Tibial nerve (tissue), 4 donors: ENCODE results near the gene CNPY1. TPM values are rescaled to one million over a fixed set of nuclear protein-coding genes. Genes with fewer than 3 reads are reported as not detected.

Experiments
- DNase-seq, 2 donors: peaks; one replicate each; pipeline ENCODE4 v3.0.0-alpha.2; 2019; ENCODE audit warnings: low spot score in 2 of 2
- H3K27ac ChIP-seq, 4 donors: fragments of 200-600 bp; sonication (generic) in 3 of 4; one replicate each; pipeline ENCODE4 v1.5.1; 2017 to 2019; ENCODE audit warnings: mild to moderate bottlenecking in 1 of 4
- H3K27me3 ChIP-seq, 2 donors: fragments of 200-600 bp; sonication (generic) in 1 of 2; one replicate each; pipeline versions ENCODE4 v1.5.1 to v1.6.0; 2017 to 2019
- H3K36me3 ChIP-seq, 3 donors: fragments of 200-600 bp; sonication (generic); one replicate each; pipeline ENCODE4 v1.5.1; 2018 to 2019
- H3K4me1 ChIP-seq, 4 donors: fragments of 200-600 bp; sonication (generic) in 3 of 4; one replicate each; pipeline ENCODE4 v1.5.1; 2017 to 2019
- H3K4me3 ChIP-seq, 4 donors: fragments of 200-600 bp; sonication (generic) in 3 of 4; one replicate each; pipeline ENCODE4 v1.5.1; 2017 to 2019; ENCODE audit warnings: mild to moderate bottlenecking in 1 of 4, moderate library complexity in 1 of 4
- H3K9me3 ChIP-seq, 4 donors: fragments of 200-600 bp; sonication (generic) in 3 of 4; one replicate each; pipeline ENCODE4 v1.5.1; 2017 to 2019
- EP300 ChIP-seq, 2 donors: sonication (generic); formaldehyde crosslinking; IDR thresholded peaks; one replicate each; pipeline ENCODE4 v1.6.1; 2017; ENCODE audit warnings: antibody characterized with exemption in 2 of 2, mild to moderate bottlenecking in 1 of 2
- POLR2A ChIP-seq, 2 donors: fragments of 450-650 bp; IDR thresholded peaks; one replicate each; pipeline ENCODE4 v1.6.1; 2017; ENCODE audit warnings: antibody characterized with exemption in 2 of 2, mild to moderate bottlenecking in 2 of 2, moderate library complexity in 2 of 2
- WGBS, 2 donors: methylation state at CpG; one replicate each; pipeline ENCODE4 v1.1.5; 2018; 5-methylcytosine and 5-hydroxymethylcytosine counted together
- total RNA-seq, 4 donors: library from RNA; depleted of rRNA; stranded (reverse); fragments of >200 nt; gene quantifications; one replicate each; pipeline ENCODE4 v1.1.0, GENCODE V29; 2016
- TF ChIP-seq, protein P1 (sequence below), 5 experiments: fragments of 200-600 bp in 3 of 5; fragments of 450-650 bp in 2 of 5; sonication (generic) in 3 of 5; IDR thresholded peaks; one replicate each; pipeline ENCODE4 v1.5.1; 2016 to 2019; ENCODE audit warnings: antibody characterized with exemption in 5 of 5, mild to moderate bottlenecking in 3 of 5, moderate library complexity in 2 of 5

Gene CNPY1
- total RNA-seq, 4 donors from 2014 or later, result 0.30 TPM; not detected in 3

DNA sequence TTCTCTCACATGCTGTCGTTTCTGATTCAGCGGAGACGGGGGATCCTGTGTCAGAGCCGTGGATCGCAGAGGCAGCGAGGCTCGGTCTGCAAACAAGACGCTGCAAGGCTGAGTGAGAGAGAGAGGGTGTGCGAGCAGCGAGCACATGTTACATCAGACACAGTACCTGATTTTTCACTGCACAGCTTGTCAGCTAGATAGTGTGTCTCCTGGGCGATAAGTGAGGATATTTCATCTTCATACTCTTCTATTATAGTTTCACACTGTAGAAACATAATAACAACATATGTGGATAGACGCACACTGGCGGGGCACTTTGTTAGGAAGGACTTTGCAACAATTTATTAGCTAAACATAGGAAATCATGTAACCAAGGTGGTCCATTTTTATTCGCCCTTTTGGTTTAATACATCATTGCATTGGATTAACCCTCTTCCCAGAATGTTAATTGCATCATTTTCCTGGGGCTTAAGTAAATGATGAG lies 39.5 kb downstream of the CNPY1 start:
- Histone ChIP-seq H3K36me3 (no peaks in the 10 kb centered on the region), H3K4me1 (peaks cover 0 to 14% (median 0%) of the 10 kb centered on the region in 4 donors), H3K27ac (no peak overlapping the region), H3K27me3 (peaks cover 6 to 91% of the 10 kb centered on the region in 2 donors), H3K4me3 (no peak overlapping the region), H3K9me3 (no peaks in the 10 kb centered on the region)
- TF ChIP-seq EP300 (IDR thresholded peaks at IDR 0.05) (no peak), POLR2A (IDR thresholded peaks at IDR 0.05) (no peak)
- TF ChIP-seq, protein P1, sequence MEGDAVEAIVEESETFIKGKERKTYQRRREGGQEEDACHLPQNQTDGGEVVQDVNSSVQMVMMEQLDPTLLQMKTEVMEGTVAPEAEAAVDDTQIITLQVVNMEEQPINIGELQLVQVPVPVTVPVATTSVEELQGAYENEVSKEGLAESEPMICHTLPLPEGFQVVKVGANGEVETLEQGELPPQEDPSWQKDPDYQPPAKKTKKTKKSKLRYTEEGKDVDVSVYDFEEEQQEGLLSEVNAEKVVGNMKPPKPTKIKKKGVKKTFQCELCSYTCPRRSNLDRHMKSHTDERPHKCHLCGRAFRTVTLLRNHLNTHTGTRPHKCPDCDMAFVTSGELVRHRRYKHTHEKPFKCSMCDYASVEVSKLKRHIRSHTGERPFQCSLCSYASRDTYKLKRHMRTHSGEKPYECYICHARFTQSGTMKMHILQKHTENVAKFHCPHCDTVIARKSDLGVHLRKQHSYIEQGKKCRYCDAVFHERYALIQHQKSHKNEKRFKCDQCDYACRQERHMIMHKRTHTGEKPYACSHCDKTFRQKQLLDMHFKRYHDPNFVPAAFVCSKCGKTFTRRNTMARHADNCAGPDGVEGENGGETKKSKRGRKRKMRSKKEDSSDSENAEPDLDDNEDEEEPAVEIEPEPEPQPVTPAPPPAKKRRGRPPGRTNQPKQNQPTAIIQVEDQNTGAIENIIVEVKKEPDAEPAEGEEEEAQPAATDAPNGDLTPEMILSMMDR (IDR thresholded peaks at IDR 0.05), result no peak
- DNase-seq, result no peak
- 22 to 32% methylated on average over 14 of the region's 14 CpGs for WGBS, 2 donors

DNA sequence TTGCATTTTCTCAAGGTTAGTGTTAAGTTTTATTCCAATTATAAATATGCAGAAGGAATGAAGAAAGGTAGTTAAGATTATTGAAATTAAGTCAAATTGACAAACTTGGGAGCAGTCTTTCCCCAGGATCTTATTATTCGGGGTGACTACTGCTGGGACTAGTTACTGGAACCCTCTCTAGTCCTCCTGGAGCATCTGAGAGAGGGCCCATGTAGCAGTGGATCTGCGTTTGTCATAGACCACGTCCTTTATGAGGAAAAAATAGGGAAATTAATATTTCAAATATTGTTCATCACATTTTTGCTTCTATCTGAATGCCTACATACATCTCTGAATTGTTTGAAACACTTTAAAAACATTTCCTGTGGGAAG lies 41.0 kb downstream of the CNPY1 start:
- Histone ChIP-seq H3K36me3 (no peaks in the 10 kb centered on the region), H3K27ac (no peak overlapping the region), H3K4me3 (no peak overlapping the region), H3K4me1 (peaks cover 0 to 13% (median 0%) of the 10 kb centered on the region in 4 donors), H3K27me3 (peaks cover 6 to 76% of the 10 kb centered on the region in 2 donors), H3K9me3 (no peaks in the 10 kb centered on the region)
- TF ChIP-seq POLR2A (IDR thresholded peaks at IDR 0.05), result no peak
- TF ChIP-seq, protein P1 (IDR thresholded peaks at IDR 0.05), result no peak
- TF ChIP-seq EP300 (IDR thresholded peaks at IDR 0.05), result no peak
- 39 to 52% methylated on average over 3 of the region's 3 CpGs for WGBS, 2 donors
- no peak for DNase-seq

DNA sequence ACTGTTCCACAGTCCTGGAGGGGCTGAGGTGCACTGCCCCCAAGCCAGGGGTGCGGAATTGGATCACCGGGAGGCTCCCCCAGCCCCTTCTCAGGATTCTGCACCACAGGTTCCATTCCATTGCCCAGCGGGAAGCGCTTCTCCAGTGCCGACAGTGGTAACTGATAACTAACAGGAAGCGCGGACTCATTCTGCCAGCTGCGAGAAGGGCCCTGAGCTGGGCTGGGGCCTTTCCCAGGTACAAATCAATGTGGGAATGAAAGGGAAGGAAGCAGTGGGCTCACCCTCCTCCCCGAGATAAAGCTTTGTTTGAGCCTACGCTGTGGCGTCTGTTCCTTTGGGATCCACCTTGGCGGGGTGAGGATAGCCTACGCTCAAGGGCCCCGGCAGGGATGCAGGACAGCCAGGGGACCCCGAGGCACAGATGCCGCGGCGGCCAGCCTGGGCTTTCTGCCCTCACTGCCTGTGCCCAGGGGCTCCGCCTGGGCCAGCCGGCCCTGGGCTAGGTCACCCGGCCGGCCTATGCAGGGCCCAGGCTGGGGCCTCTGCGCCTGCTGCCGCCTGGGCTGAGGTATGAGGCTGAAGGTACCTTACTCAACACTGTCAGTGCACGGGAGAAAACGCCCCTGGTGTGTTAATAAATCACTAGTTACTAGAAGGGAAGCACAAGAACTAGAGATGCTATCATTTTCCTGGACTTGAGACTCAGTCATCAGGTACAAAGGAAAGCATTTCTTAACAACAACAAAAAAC lies 49.0 kb downstream of the CNPY1 start:
- Histone ChIP-seq H3K27ac (no peak overlapping the region), H3K9me3 (no peaks in the 10 kb centered on the region), H3K27me3 (peaks cover 0 to 31% of the 10 kb centered on the region in 2 donors), H3K4me3 (no peak overlapping the region), H3K4me1 (no peaks in the 10 kb centered on the region), H3K36me3 (no peaks in the 10 kb centered on the region)
- no peak for DNase-seq
- WGBS, 2 donors, result 77 to 83% methylated on average over 26 of the region's 26 CpGs
- TF ChIP-seq, protein P1 (IDR thresholded peaks at IDR 0.05), result no peak
- no peak for TF ChIP-seq EP300 (IDR thresholded peaks at IDR 0.05)
- no peak for TF ChIP-seq POLR2A (IDR thresholded peaks at IDR 0.05)

DNA sequence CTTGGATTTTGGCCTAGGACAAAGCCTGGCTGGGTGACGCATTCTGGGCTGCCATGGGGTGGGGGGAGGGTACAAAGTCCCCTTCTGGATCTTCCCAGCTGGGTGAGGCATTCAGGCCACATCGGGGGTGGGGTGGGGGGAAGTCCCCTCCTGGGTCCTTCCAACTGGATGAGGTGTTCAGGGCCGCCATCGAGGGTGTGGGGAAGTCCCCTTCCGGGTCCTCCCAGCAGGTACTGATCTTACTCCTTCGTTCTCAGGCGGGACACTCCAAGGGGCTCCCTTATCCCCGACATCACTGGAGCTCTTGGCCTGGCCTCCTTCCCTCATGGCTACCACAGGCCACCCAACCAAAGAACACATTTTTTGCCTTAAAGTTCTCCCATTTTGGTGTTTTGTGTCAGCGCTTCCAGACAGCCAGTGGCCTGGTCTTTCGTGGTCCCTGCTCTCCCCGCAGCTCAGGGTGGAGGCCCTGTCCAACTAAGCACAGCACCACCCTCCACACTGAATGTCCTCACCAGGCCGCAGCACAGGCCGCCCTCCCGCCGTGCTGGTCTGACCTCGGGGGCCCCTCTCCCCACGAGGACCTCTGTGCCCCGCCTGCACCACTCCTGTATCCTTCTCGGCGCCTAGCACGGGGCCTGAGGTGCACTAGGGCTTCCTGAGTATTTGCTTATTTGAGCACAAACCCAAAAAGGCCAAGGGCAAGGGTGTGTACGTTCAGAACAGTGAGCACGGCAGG lies 49.9 kb downstream of the CNPY1 start:
- H3K4me1 ChIP-seq, result peaks cover 0 to 1% (median 0%) of the 10 kb centered on the region in 4 donors
- no peak for DNase-seq
- no peak overlapping the region for H3K4me3 ChIP-seq
- TF ChIP-seq, protein P1 (IDR thresholded peaks at IDR 0.05), result no peak
- no peak for TF ChIP-seq EP300 (IDR thresholded peaks at IDR 0.05)
- no peaks in the 10 kb centered on the region for H3K9me3 ChIP-seq
- H3K27ac ChIP-seq, result no peak overlapping the region
- 86 to 89% methylated on average over 21 to 23 of the region's 23 CpGs for WGBS, 2 donors
- H3K36me3 ChIP-seq, result no peaks in the 10 kb centered on the region
- peaks cover 0 to 36% of the 10 kb centered on the region in 2 donors for H3K27me3 ChIP-seq
